NK-92 (cell line): ENCODE measurements around the gene RFX3.

Experiments used
- DNase-seq: peaks from one replicate; lab custom pipeline; 2025; ENCODE audit not compliant: unreplicated experiment; lab: John Stamatoyannopoulos, UW

The RFX3 gene

DNA sequence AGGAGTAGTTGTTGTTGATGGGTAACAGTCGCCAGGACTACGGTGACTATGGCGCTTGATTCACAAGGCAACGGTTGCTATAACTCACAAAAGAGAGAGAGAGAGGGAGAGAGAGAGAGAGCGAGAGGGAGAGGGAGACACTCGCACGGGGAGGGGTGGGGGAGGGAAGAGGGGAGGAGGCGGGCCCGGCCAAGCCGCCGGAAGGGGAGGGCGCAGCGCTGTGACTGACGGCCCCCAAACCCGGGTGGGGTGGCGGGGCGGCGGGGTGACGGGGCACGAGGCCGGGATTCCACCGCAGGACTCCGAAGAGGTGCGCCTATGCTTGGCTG is at the start of gene RFX3:
RFX3 (minus strand) TSS at position 166 of the 329 bp plus-strand sequence. CDS start 130,413 bp downstream, outside the sequence.
- DNase-seq: peak; percentile 64

DNA sequence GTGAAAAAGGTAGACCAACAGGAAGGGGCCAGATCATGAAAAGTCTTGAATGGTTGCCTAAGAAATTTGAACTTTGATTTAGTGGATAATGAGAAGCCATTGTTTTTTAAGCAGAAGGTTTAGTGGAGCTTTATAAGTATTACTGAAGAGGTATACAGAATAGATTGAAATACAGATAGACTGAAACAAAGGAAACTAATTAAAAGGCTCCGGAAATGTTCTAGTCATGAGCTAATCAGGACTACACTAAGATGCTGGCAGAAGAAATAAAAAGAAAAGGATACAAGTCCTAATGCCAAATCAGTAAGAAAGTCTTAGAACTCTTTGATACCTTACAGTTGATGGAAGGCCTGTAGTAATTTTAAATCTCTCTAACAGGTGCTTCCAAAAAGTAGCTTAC is 45.7 kb upstream of the RFX3 start:
- DNase-seq: no peak

DNA sequence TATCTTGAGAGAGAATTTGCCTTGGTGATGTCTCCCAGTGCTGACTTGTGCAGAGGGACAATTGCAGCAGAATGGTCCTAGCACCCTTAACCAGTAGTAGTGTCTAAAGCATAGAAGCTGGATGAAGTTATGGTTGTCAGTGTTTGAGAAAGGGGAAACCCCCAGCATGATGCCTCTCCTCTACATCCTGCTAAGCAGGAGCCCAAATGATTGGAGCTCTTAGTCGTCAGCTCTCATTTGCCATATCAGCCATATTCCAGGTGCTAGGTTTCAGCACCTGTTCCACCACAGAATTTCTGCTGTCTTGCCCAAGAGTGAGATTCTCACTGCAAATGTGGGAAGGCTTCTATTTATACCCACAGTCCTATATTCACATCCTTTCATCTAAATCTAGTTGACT is 43.7 kb upstream of the RFX3 start:
- no peak for DNase-seq

GRCh38 chr9:3567988-3568387 is 42.2 kb upstream of the RFX3 start:
- no peak for DNase-seq

DNA sequence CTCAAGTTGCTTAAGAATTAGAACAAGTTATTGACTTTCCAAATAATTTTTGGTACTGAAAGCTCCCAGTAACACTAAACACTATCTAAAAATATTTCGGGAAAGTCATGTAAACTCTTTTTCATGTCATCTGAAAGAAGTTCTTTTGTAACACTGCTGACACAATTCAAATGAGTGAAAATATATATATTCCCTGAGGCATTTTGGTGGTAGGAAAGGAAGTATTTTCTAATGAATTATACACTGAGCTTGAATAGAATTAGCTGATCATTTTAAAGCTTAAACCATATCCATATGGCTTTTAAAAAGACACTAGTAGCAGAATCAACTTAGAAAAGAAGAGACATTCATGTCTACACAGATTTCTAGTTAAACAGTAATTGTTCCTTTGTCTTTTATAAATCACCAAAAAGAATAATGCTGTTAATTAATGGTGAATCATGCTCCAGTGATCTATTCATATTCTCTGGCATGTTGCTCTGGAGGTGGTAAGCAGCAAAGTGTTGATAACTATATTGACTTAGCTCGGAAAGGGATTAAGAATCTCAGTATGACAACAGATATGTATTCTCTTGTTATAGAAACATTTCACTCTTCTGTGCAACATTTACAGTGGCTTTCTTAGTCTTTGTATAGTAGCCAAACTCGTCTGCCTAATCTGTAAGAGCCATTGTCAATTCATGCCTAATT is 27.4 kb upstream of the RFX3 start:
- DNase-seq: no peak

DNA sequence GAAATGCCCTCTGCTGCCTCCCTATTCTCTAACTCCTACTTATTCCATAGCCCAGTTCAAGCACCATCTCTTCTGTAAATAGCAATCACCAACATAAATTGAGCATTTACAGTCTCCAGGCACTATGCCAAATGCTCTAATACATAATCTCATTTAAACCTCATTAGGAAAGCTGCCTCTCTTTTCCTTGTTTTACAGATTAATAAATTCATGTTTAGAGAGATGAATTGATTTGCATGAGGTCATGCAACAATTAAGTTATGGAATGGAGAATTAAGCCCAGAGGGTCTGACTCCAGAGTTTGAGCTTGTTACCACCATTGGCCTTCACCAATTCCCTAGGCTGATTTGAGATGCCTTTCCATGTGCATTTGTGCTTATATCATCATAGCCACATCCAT is 23.4 kb upstream of the RFX3 start:
- DNase-seq: no peak

- DNase-seq: no peak
Measured at GRCh38 chr9:3548648-3549047, 22.8 kb upstream of the RFX3 start.

- no peak for DNase-seq
Measured at GRCh38 chr9:3541206-3541605, 15.4 kb upstream of the RFX3 start.

- no peak for DNase-seq
Measured at GRCh38 chr9:3534614-3535404, 9.0 kb upstream of the RFX3 start.

DNA sequence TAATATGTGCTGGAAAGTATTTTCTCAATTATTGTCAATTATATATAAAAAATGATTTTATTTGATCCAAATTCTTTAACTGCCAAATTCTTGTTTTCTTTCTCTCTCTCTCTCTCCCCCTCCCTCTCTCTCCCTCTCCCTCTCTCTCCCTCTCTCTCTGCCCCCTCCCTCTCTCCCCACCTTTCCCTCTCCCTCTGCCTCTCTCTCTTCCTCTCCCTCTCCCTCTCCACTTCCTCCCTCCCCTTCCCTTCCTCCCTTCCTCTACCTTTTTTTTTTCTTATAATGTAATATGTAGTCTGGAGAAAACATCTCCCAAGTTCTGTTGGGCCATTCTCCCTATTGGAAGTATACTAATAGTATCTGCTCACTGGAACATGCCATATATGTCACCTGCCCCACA is 6.4 kb upstream of the RFX3 start:
- DNase-seq: no peak

DNA sequence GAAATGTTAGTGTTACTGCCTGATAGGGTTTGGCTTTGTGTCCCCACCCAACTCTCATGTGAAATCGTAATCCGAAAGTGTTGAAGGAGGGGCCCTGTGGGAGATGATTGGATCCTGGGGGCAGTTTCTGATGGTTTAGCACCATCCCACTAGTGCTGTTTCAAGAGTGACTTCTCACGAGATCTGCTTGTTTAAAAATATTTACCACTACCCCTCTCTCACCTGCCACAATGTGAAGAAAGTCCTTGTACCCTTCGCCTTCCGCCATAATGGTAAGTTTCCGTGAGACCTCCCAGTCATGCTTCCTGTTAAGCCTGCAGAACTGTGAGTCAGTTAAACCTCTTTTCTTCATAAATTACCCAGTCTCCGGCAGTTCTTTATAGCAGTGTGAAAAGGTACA is 2.6 kb upstream of the RFX3 start:
- DNase-seq: no peak

DNA sequence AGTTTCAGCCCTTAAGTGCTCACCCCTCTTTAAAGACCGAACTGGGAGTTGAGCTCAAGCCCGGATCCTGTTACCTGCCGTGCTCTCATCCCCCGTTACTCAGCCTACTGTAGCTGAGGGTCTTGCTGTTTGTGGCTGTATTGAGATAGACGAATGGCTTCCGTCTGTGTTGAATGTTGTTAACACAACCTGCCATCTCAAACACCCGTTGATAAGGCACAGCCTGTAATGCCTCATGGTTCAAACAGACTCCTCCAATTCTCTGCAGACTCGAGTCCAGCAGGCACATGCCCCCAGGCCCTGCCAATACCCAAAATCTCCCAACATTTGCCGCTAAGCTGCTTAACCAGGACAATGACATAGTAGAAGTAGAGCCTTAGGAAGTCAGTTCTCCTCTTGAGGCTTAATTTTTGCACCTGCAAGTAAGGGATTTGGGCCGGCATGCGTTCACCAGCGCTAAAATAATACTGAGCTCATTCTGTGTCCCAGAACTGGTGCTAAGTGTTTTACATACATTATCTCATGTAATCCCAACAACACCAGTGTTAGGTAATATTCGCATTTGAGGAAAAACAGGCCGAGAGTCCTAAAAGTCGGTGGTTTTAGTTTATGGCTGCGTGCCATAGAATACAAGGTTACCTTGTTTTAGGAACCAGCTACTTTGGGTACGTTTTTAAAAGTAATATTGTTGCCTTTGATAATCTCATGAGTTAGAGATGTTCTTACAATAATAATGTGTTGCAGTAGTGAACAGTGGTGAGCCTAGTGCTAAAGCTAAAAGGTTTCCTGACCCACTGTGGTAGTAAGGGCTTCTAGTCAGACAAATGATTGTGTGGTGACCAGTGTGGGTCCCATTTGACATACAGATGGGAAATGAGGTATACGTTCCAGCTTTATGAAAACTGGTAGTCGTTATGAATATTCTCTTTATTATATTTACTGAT is 1.5 kb upstream of the RFX3 start:
- no peak for DNase-seq

- DNase-seq: no peak
Measured at GRCh38 chr9:3526165-3526996, 580 bp upstream of the RFX3 start.

DNA sequence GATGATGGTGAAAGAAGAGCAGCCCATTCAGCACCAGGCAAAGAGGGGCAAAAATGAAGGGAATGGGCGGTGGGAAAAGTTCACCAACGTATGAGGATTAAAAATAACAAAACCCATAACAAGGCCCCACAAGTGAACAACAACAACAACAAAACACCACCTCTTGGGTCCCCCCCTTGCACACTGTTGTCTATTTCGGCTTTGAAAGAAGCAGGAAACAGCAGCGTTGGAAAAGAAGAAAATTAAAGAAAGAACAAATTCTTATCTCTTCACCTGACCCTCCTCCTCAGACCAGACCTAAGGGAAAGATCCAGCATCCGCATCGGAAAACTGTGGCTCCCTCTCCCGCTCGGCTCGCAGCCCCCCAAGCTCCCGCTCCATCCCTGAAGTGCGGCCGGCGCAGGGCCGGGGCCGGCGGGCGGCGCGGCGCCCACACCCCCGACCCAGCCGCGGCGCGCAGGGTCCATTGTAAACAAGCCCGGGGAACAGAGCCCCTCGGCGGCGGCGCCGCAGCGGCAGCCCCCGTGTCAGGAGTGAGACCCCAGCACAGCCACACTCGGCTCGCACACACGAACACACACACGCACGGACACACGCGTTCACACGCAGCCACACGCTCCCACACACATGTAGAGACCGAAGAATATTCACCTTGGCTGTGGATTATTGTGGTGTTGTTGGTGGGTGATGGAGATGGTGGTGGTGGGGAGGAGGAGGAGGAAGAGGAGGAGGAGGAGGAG is 535 bp downstream of the RFX3 start:
- no peak for DNase-seq

- DNase-seq: no peak
Measured at GRCh38 chr9:3521966-3522365, 3.8 kb downstream of the RFX3 start.

- DNase-seq: no peak
Measured at GRCh38 chr9:3520564-3520963, 5.2 kb downstream of the RFX3 start.

GRCh38 chr9:3517377-3518048 is 8.3 kb downstream of the RFX3 start:
- DNase-seq: no peak

- no peak for DNase-seq
Measured at GRCh38 chr9:3516667-3517330, 9.0 kb downstream of the RFX3 start.

GRCh38 chr9:3515405-3515804 is 10.4 kb downstream of the RFX3 start:
- no peak for DNase-seq
